Neural cell (in vitro differentiated cells): ENCODE data around the gene RPS18.

Experiments used
- EP300 ChIP-seq: fragments of 450-650 bp; conservative IDR thresholded peaks from 2 replicates; pipeline ENCODE4 v1.6.1; 2014; ENCODE audit warnings: antibody characterized with exemption, mild to moderate bottlenecking, moderate library complexity; ENCODE audit not compliant: poor library complexity, severe bottlenecking
- EZH2 ChIP-seq: fragments of 200-600, 300-800 bp; shearing (Covaris generic), sonication (generic); IDR thresholded peaks from 2 replicates; pipeline ENCODE4 v1.6.1; 2014; ENCODE audit warnings: antibody characterized with exemption, low read length, borderline replicate concordance, mild to moderate bottlenecking; ENCODE audit not compliant: insufficient read depth, poor library complexity, severe bottlenecking
- MXI1 ChIP-seq: fragments of 450-650 bp; conservative IDR thresholded peaks from 2 replicates; pipeline ENCODE4 v1.6.1; 2014; ENCODE audit warnings: antibody characterized with exemption, mild to moderate bottlenecking; ENCODE audit not compliant: poor library complexity, severe bottlenecking
- POLR2AphosphoS5 ChIP-seq: IDR thresholded peaks from 2 replicates; pipeline ENCODE4 v1.6.1; 2012
- RAD21 ChIP-seq: fragments of 450-650 bp; conservative IDR thresholded peaks from 2 replicates; pipeline ENCODE4 v1.6.1; 2014; ENCODE audit warnings: antibody characterized with exemption, mild to moderate bottlenecking, moderate library complexity
- SMC3 ChIP-seq: fragments of 450-650 bp; conservative IDR thresholded peaks from 2 replicates; pipeline ENCODE4 v1.6.1; 2014; ENCODE audit warnings: antibody characterized with exemption, mild to moderate bottlenecking, moderate library complexity; ENCODE audit not compliant: poor library complexity
- TF ChIP-seq, protein P1 (sequence below): fragments of 450-650 bp; IDR thresholded peaks from 2 replicates; pipeline ENCODE4 v1.5.1; 2014; ENCODE audit warnings: antibody characterized with exemption, mild to moderate bottlenecking, moderate library complexity; ENCODE audit not compliant: poor library complexity, severe bottlenecking
- TF ChIP-seq, protein P2 (sequence below): IDR thresholded peaks from 2 replicates; pipeline ENCODE4 v1.6.1; 2012; ENCODE audit warnings: borderline replicate concordance

DNA sequence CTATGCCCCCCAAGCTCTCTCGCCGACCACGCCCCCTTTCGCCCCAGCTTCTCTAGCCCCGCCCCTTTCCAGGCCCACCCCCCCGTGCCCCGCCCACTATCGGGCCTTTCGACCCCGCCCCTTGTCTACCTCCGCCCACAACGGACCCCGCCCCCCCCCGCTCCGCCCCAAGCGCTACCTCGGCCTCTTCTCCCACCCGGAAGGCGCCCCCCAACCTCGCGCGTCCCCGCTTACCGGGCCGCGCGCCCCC is 45.5 kb downstream of the RPS18 start:
- TF ChIP-seq, protein P1, sequence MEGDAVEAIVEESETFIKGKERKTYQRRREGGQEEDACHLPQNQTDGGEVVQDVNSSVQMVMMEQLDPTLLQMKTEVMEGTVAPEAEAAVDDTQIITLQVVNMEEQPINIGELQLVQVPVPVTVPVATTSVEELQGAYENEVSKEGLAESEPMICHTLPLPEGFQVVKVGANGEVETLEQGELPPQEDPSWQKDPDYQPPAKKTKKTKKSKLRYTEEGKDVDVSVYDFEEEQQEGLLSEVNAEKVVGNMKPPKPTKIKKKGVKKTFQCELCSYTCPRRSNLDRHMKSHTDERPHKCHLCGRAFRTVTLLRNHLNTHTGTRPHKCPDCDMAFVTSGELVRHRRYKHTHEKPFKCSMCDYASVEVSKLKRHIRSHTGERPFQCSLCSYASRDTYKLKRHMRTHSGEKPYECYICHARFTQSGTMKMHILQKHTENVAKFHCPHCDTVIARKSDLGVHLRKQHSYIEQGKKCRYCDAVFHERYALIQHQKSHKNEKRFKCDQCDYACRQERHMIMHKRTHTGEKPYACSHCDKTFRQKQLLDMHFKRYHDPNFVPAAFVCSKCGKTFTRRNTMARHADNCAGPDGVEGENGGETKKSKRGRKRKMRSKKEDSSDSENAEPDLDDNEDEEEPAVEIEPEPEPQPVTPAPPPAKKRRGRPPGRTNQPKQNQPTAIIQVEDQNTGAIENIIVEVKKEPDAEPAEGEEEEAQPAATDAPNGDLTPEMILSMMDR = no peak
- no peak for TF ChIP-seq POLR2AphosphoS5
- TF ChIP-seq SMC3 = no peak
- no peak for TF ChIP-seq EP300
- no peak for TF ChIP-seq RAD21
- TF ChIP-seq MXI1 = no peak
- TF ChIP-seq EZH2 = no peak
- TF ChIP-seq, protein P2, sequence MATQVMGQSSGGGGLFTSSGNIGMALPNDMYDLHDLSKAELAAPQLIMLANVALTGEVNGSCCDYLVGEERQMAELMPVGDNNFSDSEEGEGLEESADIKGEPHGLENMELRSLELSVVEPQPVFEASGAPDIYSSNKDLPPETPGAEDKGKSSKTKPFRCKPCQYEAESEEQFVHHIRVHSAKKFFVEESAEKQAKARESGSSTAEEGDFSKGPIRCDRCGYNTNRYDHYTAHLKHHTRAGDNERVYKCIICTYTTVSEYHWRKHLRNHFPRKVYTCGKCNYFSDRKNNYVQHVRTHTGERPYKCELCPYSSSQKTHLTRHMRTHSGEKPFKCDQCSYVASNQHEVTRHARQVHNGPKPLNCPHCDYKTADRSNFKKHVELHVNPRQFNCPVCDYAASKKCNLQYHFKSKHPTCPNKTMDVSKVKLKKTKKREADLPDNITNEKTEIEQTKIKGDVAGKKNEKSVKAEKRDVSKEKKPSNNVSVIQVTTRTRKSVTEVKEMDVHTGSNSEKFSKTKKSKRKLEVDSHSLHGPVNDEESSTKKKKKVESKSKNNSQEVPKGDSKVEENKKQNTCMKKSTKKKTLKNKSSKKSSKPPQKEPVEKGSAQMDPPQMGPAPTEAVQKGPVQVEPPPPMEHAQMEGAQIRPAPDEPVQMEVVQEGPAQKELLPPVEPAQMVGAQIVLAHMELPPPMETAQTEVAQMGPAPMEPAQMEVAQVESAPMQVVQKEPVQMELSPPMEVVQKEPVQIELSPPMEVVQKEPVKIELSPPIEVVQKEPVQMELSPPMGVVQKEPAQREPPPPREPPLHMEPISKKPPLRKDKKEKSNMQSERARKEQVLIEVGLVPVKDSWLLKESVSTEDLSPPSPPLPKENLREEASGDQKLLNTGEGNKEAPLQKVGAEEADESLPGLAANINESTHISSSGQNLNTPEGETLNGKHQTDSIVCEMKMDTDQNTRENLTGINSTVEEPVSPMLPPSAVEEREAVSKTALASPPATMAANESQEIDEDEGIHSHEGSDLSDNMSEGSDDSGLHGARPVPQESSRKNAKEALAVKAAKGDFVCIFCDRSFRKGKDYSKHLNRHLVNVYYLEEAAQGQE = no peak
